Stomach (tissue), 4 donors: ENCODE results near the gene FKBP3.

ENCODE experiments used
- EP300 ChIP-seq: sonication (generic); formaldehyde crosslinking; IDR thresholded peaks from one replicate; pipeline ENCODE4 v1.6.1; 2017; ENCODE audit warnings: antibody characterized with exemption
- POLR2AphosphoS5 ChIP-seq, 3 donors: sonication (generic); formaldehyde crosslinking; IDR thresholded peaks; one replicate each; pipeline ENCODE4 v1.6.1; 2016; ENCODE audit warnings: antibody characterized with exemption in 3 of 3
- TF ChIP-seq, protein P1 (sequence below), 7 experiments: fragments of 450-650 bp in 4 of 7; fragments of 200-600 bp in 3 of 7; sonication (generic) in 3 of 7; IDR thresholded peaks; one replicate each; pipeline ENCODE4 v1.5.1; 2016 to 2019; ENCODE audit warnings: antibody characterized with exemption in 7 of 7, control low read depth in 2 of 7, mild to moderate bottlenecking in 1 of 7

DNA sequence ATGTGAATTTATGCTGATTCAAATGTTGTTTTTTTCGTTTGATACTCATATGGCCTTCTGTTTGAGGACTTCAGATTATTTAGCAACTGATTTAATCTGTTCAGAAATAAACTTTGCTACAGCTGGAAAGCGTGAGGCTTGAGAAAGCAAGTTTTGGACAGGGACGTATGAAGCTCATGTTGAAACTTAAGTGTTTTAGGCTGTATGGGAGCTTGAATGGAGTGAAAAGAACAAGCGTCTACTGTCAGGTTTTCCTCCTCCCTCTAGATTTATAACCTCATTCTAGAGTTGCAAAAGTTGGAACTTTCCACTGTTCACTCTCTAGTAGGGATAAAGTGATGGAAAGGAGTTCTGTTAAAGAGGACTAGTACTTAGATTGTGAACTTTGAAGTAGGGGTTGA, 49.3 kb downstream of the FKBP3 start:
- TF ChIP-seq, protein P1, sequence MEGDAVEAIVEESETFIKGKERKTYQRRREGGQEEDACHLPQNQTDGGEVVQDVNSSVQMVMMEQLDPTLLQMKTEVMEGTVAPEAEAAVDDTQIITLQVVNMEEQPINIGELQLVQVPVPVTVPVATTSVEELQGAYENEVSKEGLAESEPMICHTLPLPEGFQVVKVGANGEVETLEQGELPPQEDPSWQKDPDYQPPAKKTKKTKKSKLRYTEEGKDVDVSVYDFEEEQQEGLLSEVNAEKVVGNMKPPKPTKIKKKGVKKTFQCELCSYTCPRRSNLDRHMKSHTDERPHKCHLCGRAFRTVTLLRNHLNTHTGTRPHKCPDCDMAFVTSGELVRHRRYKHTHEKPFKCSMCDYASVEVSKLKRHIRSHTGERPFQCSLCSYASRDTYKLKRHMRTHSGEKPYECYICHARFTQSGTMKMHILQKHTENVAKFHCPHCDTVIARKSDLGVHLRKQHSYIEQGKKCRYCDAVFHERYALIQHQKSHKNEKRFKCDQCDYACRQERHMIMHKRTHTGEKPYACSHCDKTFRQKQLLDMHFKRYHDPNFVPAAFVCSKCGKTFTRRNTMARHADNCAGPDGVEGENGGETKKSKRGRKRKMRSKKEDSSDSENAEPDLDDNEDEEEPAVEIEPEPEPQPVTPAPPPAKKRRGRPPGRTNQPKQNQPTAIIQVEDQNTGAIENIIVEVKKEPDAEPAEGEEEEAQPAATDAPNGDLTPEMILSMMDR (IDR thresholded peaks at IDR 0.05), result no peak
- no peak for TF ChIP-seq POLR2AphosphoS5 (IDR thresholded peaks at IDR 0.05)
- no peak for TF ChIP-seq EP300
